CD14-positive monocyte (primary cell): ENCODE data around the gene RANBP3. TPM values are rescaled to one million over a fixed set of nuclear protein-coding genes. Genes with fewer than 3 reads are reported as not detected.

ENCODE experiments used
- DNase-seq, 3 donors: peaks; one replicate each; pipeline ENCODE4 v3.0.0-alpha.2; 2011 to 2022
- H2AFZ ChIP-seq: 2 replicates; pipeline ENCODE4 v1.6.0; 2012; ENCODE audit warnings: mild to moderate bottlenecking, low read depth, low read length, inconsistent platforms; ENCODE audit not compliant: insufficient read depth, poor library complexity, severe bottlenecking
- H3K27ac ChIP-seq, 2 donors: 1 replicate in 1 of 2; 2 replicates in 1 of 2; pipeline ENCODE4 v1.5.1; 2012 to 2013; ENCODE audit warnings: low read length in 2 of 2, control low read depth in 1 of 2, inconsistent platforms in 1 of 2, low read depth in 1 of 2, mild to moderate bottlenecking in 1 of 2
- H3K27me3 ChIP-seq, 2 donors: one replicate each; pipeline versions ENCODE4 v1.6.0 to v1.6.1; 2011 to 2013; ENCODE audit warnings: low read length in 2 of 2; ENCODE audit not compliant: control insufficient read depth in 2 of 2, insufficient read depth in 2 of 2
- H3K36me3 ChIP-seq, 2 donors: replicated peaks in 1 of 2; 1 replicate in 1 of 2; 2 replicates in 1 of 2; pipeline versions ENCODE4 v1.5.1 to v1.6.1; 2012 to 2013; ENCODE audit warnings: low read length in 2 of 2, control low read depth in 1 of 2, inconsistent platforms in 1 of 2, mild to moderate bottlenecking in 1 of 2; ENCODE audit not compliant: insufficient read depth in 2 of 2, control insufficient read depth in 1 of 2
- H3K4me1 ChIP-seq, 2 donors: 1 replicate in 1 of 2; 2 replicates in 1 of 2; pipeline versions ENCODE4 v1.5.1 to v1.6.1; 2012 to 2013; ENCODE audit warnings: low read length in 2 of 2, control low read depth in 1 of 2, inconsistent platforms in 1 of 2, mild to moderate bottlenecking in 1 of 2, moderate library complexity in 1 of 2; ENCODE audit not compliant: insufficient read depth in 2 of 2, control insufficient read depth in 1 of 2
- H3K4me2 ChIP-seq: replicated peaks from 2 replicates; pipeline ENCODE3; 2012; ENCODE audit warnings: low read length, moderate library complexity, mild to moderate bottlenecking; ENCODE audit not compliant: poor library complexity, severe bottlenecking; ENCODE audit errors: extremely low read depth
- H3K4me3 ChIP-seq, 3 experiments: fragments of 200-600 bp in 1 of 3; sonication (generic) in 1 of 3; replicated peaks in 1 of 3; 1 replicate in 2 of 3; 2 replicates in 1 of 3; pipeline ENCODE4 v1.5.1; 2011 to 2013; ENCODE audit warnings: low read length in 3 of 3, mild to moderate bottlenecking in 3 of 3, control low read depth in 2 of 3, low read depth in 2 of 3, inconsistent platforms in 1 of 3, moderate library complexity in 1 of 3
- H3K79me2 ChIP-seq: 2 replicates; pipeline ENCODE4 v1.6.0; 2012; ENCODE audit warnings: mild to moderate bottlenecking, control low read depth, inconsistent platforms, low read length, moderate library complexity; ENCODE audit not compliant: insufficient read depth
- H3K9ac ChIP-seq: 2 replicates; pipeline ENCODE4 v1.6.0; 2017; ENCODE audit warnings: low read length, mild to moderate bottlenecking; ENCODE audit not compliant: insufficient read depth, poor library complexity, severe bottlenecking
- H3K9me3 ChIP-seq, 2 donors: replicated peaks in 1 of 2; 1 replicate in 1 of 2; 2 replicates in 1 of 2; pipeline versions ENCODE4 v1.5.1 to v1.6.1; 2012 to 2013; ENCODE audit warnings: low read length in 2 of 2, control low read depth in 1 of 2; ENCODE audit not compliant: control insufficient read depth in 1 of 2, insufficient read depth in 1 of 2
- H4K20me1 ChIP-seq: 2 replicates; pipeline ENCODE4 v1.6.0; 2012; ENCODE audit warnings: mild to moderate bottlenecking, low read length, control low read depth, moderate library complexity; ENCODE audit not compliant: insufficient read depth
- H3K27ac Mint-ChIP-seq, 7 donors: one replicate each; pipeline ENCODE4 v1.8.0; 2020; ENCODE audit warnings: mild to moderate bottlenecking in 7 of 7, mixed read lengths in 7 of 7, moderate library complexity in 6 of 7, inconsistent platforms in 2 of 7
- H3K27me3 Mint-ChIP-seq, 3 donors: one replicate each; pipeline ENCODE4 v1.8.0; 2021 to 2022; ENCODE audit warnings: low read depth in 3 of 3, mild to moderate bottlenecking in 3 of 3, mixed read lengths in 3 of 3, moderate library complexity in 3 of 3, inconsistent platforms in 1 of 3
- H3K36me3 Mint-ChIP-seq, 2 donors: one replicate each; pipeline ENCODE4 v1.8.0; 2020; ENCODE audit warnings: mixed read lengths in 2 of 2, inconsistent platforms in 1 of 2, mild to moderate bottlenecking in 1 of 2
- H3K4me1 Mint-ChIP-seq: one replicate; pipeline ENCODE4 v1.8.0; 2020; ENCODE audit warnings: mild to moderate bottlenecking, mixed read lengths
- H3K4me3 Mint-ChIP-seq, 2 donors: one replicate each; pipeline ENCODE4 v1.8.0; 2020; ENCODE audit warnings: mild to moderate bottlenecking in 2 of 2, mixed read lengths in 2 of 2, moderate library complexity in 1 of 2
- H3K9me3 Mint-ChIP-seq, 7 donors: one replicate each; pipeline ENCODE4 v1.8.0; 2020 to 2022; ENCODE audit warnings: mixed read lengths in 7 of 7, mild to moderate bottlenecking in 6 of 7, moderate library complexity in 6 of 7, inconsistent platforms in 2 of 7
- WGBS: methylation state at CpG from one replicate; pipeline ENCODE4 v1.1.5; 2013; ENCODE audit warnings: missing lambda C conversion rate; ENCODE audit not compliant: insufficient coverage; 5-methylcytosine and 5-hydroxymethylcytosine counted together
- intact Hi-C, 2 donors: fragments of 100-400 bp; cut with micrococcal nuclease; formaldehyde crosslinking; loops; one replicate each; pipeline versions ENCODE4 v1.15.0 to v1.15.1; 2023
- polyA plus RNA-seq, 3 donors: library from polyadenylated mRNA; depleted of rRNA in 1 of 3; unstranded in 2 of 3; stranded (reverse) in 1 of 3; fragments of 300-500 nt in 2 of 3; fragments of >200 nt in 1 of 3; fragmentation: Illumina TruSeq in 2 of 3; gene quantifications; 1 replicate in 2 of 3; 2 replicates in 1 of 3; pipeline ENCODE4 v1.2.3, GENCODE V29; 2012 to 2021
- TF ChIP-seq, protein P1 (sequence below): fragments of 200-600 bp; IDR thresholded peaks from one replicate; pipeline ENCODE4 v1.8.0; 2022; ENCODE audit warnings: antibody characterized with exemption, mild to moderate bottlenecking

RANBP3 gene
- polyA plus RNA-seq, 3 donors: 4.5 to 49.5 (median 8.1) TPM

GRCh38 chr19:5904352-5905113 lies 73.4 kb downstream of the RANBP3 start, which contains the start of gene VMAC:
TSS of gene VMAC (plus strand) at chr19:5904872. CDS start at chr19:5904891, 19 bp downstream.
- Histone ChIP-seq H3K79me2 (peaks cover 44% of the 10 kb centered on the region), H3K9me3 (no peaks in the 10 kb centered on the region), H2AFZ (peak within 1 kb of the TSS; percentile 96), H4K20me1 (peaks cover 16% of the 10 kb centered on the region), H3K9ac (peak within 1 kb of the TSS; percentile 99), H3K4me1 (peaks cover 19 to 22% of the 10 kb centered on the region in 2 donors), H3K36me3 (peaks cover 8 to 17% of the 10 kb centered on the region in 2 donors), H3K27ac (peak within 1 kb of the TSS; percentile 95 to 96), H3K4me3 (peak within 1 kb of the TSS; percentile 91 to 95 (median 94)), H3K27me3 (no peaks in the 10 kb centered on the region), H3K4me2 (peak within 1 kb of the TSS; percentile 99)
- WGBS: 0% methylated on average over 61 of the region's 61 CpGs
- H3K4me3 Mint-ChIP-seq: peak within 1 kb of the TSS; percentile 83 to 94
- peak; percentile 100 for DNase-seq
- TF ChIP-seq, protein P1, sequence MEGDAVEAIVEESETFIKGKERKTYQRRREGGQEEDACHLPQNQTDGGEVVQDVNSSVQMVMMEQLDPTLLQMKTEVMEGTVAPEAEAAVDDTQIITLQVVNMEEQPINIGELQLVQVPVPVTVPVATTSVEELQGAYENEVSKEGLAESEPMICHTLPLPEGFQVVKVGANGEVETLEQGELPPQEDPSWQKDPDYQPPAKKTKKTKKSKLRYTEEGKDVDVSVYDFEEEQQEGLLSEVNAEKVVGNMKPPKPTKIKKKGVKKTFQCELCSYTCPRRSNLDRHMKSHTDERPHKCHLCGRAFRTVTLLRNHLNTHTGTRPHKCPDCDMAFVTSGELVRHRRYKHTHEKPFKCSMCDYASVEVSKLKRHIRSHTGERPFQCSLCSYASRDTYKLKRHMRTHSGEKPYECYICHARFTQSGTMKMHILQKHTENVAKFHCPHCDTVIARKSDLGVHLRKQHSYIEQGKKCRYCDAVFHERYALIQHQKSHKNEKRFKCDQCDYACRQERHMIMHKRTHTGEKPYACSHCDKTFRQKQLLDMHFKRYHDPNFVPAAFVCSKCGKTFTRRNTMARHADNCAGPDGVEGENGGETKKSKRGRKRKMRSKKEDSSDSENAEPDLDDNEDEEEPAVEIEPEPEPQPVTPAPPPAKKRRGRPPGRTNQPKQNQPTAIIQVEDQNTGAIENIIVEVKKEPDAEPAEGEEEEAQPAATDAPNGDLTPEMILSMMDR: no peak
- peaks cover 0 to 2% (median 0%) of the 10 kb centered on the region in 3 donors for H3K27me3 Mint-ChIP-seq
- H3K9me3 Mint-ChIP-seq: peaks cover 0 to 3% (median 0%) of the 10 kb centered on the region in 7 donors
- intact Hi-C loops: loop anchor here (2.0 to 10.0 kb wide), 7 partner anchors 70 to 520 kb away; partner anchors contain the start of genes DUS3L (in 2 of the 2), RANBP3 (in 2 of the 2), HSD11B1L (in 1 of the 2) and KHSRP (in 1 of the 2)
- H3K36me3 Mint-ChIP-seq: peaks cover 19 to 30% of the 10 kb centered on the region in 2 donors
- H3K27ac Mint-ChIP-seq: peak within 1 kb of the TSS; percentile 95 to 99 (median 98)
- peaks cover 18% of the 10 kb centered on the region for H3K4me1 Mint-ChIP-seq

GRCh38 chr19:5903624-5904351 lies 74.2 kb downstream of the RANBP3 start, which contains the start of gene NDUFA11:
TSS of gene NDUFA11 (minus strand) at chr19:5903790. CDS start at chr19:5903708, 82 bp downstream.
- WGBS: under 1% methylated on average over 55 of the region's 57 CpGs

More at GRCh38 chr19:5903624-5904351, 74.2 kb downstream of the RANBP3 start, which contains the start of gene NDUFA11:
- Mint-ChIP-seq H3K9me3 (peaks cover 0 to 3% (median 0%) of the 10 kb centered on the region in 7 donors), H3K27ac (peak within 1 kb of the TSS; percentile 95 to 99 (median 98)), H3K4me3 (peak within 1 kb of the TSS; percentile 83 to 94), H3K27me3 (peaks cover 0 to 2% (median 0%) of the 10 kb centered on the region in 3 donors), H3K36me3 (peaks cover 13 to 24% of the 10 kb centered on the region in 2 donors), H3K4me1 (peaks cover 18% of the 10 kb centered on the region)
- peak within 1 kb of the TSS; percentile 95 to 96 for H3K27ac ChIP-seq
- H4K20me1 ChIP-seq: peaks cover 19% of the 10 kb centered on the region
- H2AFZ ChIP-seq: peak within 1 kb of the TSS; percentile 96
- no peaks in the 10 kb centered on the region for H3K9me3 ChIP-seq
- H3K79me2 ChIP-seq: peaks cover 48% of the 10 kb centered on the region
- H3K9ac ChIP-seq: peak within 1 kb of the TSS; percentile 99
- peak within 1 kb of the TSS; percentile 99 for H3K4me2 ChIP-seq
- TF ChIP-seq, protein P1: no peak
- peak; percentile 92 to 95 (median 94) for DNase-seq
- peak within 1 kb of the TSS; percentile 91 to 95 (median 94) for H3K4me3 ChIP-seq
- no peaks in the 10 kb centered on the region for H3K27me3 ChIP-seq
- H3K4me1 ChIP-seq: peaks cover 19 to 22% of the 10 kb centered on the region in 2 donors
- peaks cover 2 to 9% of the 10 kb centered on the region in 2 donors for H3K36me3 ChIP-seq
- intact Hi-C loops: loop anchor here (2.0 to 10.0 kb wide), 6 partner anchors 71 to 521 kb away; partner anchors contain the start of genes DUS3L (in 2 of the 2), HSD11B1L (in 1 of the 2), KHSRP (in 1 of the 2) and MICOS13 (in 1 of the 2)
